GM23248 (cell line): ENCODE measurements around the gene PERP. TPM values are rescaled to one million over a fixed set of nuclear protein-coding genes. Genes with fewer than 3 reads are reported as not detected.

ENCODE experiments used
- DNase-seq: peaks from one replicate; pipeline ENCODE4 v3.0.0-alpha.2; 2015
- H2AFZ ChIP-seq: fragments of 200-600 bp; sonication (generic); 2 replicates; pipeline ENCODE4 v1.6.1; 2016; ENCODE audit warnings: antibody characterized with exemption
- H3F3A ChIP-seq: fragments of 200-600 bp; sonication (generic); 2 replicates; pipeline ENCODE4 v1.6.1; 2016; ENCODE audit warnings: mild to moderate bottlenecking, antibody characterized with exemption, mixed run types; ENCODE audit not compliant: insufficient read depth
- H3K27ac ChIP-seq: fragments of 200-600 bp; sonication (generic); 2 replicates; pipeline ENCODE4 v1.5.1; 2016; ENCODE audit warnings: mild to moderate bottlenecking
- H3K27me3 ChIP-seq: fragments of 200-600 bp; sonication (generic); replicated peaks from 2 replicates; pipeline ENCODE4 v1.6.1; 2016; ENCODE audit warnings: mild to moderate bottlenecking; ENCODE audit not compliant: insufficient read depth
- H3K36me3 ChIP-seq: fragments of 200-600 bp; sonication (generic); 2 replicates; pipeline ENCODE4 v1.6.1; 2016; ENCODE audit warnings: low read depth, mild to moderate bottlenecking
- H3K4me1 ChIP-seq: fragments of 200-600 bp; sonication (generic); 2 replicates; pipeline ENCODE4 v1.6.1; 2016; ENCODE audit warnings: mild to moderate bottlenecking; ENCODE audit not compliant: insufficient read depth
- H3K4me2 ChIP-seq: fragments of 200-600 bp; sonication (generic); one replicate; pipeline ENCODE4 v1.6.1; 2016; ENCODE audit warnings: mild to moderate bottlenecking; ENCODE audit not compliant: unreplicated experiment
- H3K4me3 ChIP-seq: fragments of 200-600 bp; sonication (generic); 2 replicates; pipeline ENCODE4 v1.5.1; 2016; ENCODE audit warnings: mild to moderate bottlenecking
- H3K79me2 ChIP-seq: fragments of 200-600 bp; sonication (generic); 2 replicates; pipeline ENCODE4 v1.6.1; 2016; ENCODE audit warnings: mild to moderate bottlenecking; ENCODE audit not compliant: insufficient read depth
- H3K9ac ChIP-seq: fragments of 200-600 bp; sonication (generic); 2 replicates; pipeline ENCODE4 v1.6.1; 2016; ENCODE audit warnings: mild to moderate bottlenecking
- H3K9me2 ChIP-seq: fragments of 200-600 bp; sonication (generic); 2 replicates; pipeline ENCODE4 v1.6.1; 2016; ENCODE audit warnings: mixed run types, mild to moderate bottlenecking, moderate library complexity; ENCODE audit not compliant: insufficient read depth
- H3K9me3 ChIP-seq: fragments of 200-600 bp; sonication (generic); one replicate; pipeline ENCODE4 v1.6.1; 2017; ENCODE audit warnings: low read depth
- H4K20me1 ChIP-seq: fragments of 200-600 bp; sonication (generic); 2 replicates; pipeline ENCODE4 v1.6.0; 2016; ENCODE audit not compliant: insufficient read depth
- EZH2 ChIP-seq: fragments of 200-600 bp; sonication (generic); IDR thresholded peaks from 2 replicates; pipeline ENCODE4 v1.6.1; 2018; ENCODE audit warnings: antibody characterized with exemption, mild to moderate bottlenecking; ENCODE audit not compliant: insufficient read depth, poor library complexity, severe bottlenecking
- EZH2phosphoT487 ChIP-seq: fragments of 200-600 bp; sonication (generic); IDR thresholded peaks from 2 replicates; pipeline ENCODE4 v1.6.1; 2018; ENCODE audit warnings: antibody characterized with exemption, moderate library complexity, mild to moderate bottlenecking, low read depth; ENCODE audit not compliant: insufficient read depth
- WGBS, 2 experiments: methylation state at CpG; one replicate each; pipeline ENCODE4 v1.1.6; 2015 to 2017; ENCODE audit warnings: low lambda C conversion rate in 2 of 2, low coverage in 1 of 2; ENCODE audit errors: missing lambda C conversion rate in 2 of 2; 5-methylcytosine and 5-hydroxymethylcytosine counted together
- in situ Hi-C: fragments of 300-500 bp; cut with MboI; formaldehyde crosslinking; loops from 2 replicates; pipeline ENCODE4 v1.15.0; 2020
- polyA plus RNA-seq: library from polyadenylated mRNA; unstranded; fragments of >200 nt; fragmentation: Nextera tagmentation; extraction: Ambion mirVana; gene quantifications from 2 replicates; pipeline ENCODE4 v1.2.1, GENCODE V29; 2016
- total RNA-seq: library from RNA; depleted of rRNA; stranded (reverse); fragments of >200 nt; shearing (Covaris generic); gene quantifications from 2 replicates; pipeline ENCODE4 v1.2.3, GENCODE V29; 2014

PERP gene
- total and polyA plus RNA-seq, 2 experiments from 2014 or later: 28.5 to 45.7 TPM

DNA sequence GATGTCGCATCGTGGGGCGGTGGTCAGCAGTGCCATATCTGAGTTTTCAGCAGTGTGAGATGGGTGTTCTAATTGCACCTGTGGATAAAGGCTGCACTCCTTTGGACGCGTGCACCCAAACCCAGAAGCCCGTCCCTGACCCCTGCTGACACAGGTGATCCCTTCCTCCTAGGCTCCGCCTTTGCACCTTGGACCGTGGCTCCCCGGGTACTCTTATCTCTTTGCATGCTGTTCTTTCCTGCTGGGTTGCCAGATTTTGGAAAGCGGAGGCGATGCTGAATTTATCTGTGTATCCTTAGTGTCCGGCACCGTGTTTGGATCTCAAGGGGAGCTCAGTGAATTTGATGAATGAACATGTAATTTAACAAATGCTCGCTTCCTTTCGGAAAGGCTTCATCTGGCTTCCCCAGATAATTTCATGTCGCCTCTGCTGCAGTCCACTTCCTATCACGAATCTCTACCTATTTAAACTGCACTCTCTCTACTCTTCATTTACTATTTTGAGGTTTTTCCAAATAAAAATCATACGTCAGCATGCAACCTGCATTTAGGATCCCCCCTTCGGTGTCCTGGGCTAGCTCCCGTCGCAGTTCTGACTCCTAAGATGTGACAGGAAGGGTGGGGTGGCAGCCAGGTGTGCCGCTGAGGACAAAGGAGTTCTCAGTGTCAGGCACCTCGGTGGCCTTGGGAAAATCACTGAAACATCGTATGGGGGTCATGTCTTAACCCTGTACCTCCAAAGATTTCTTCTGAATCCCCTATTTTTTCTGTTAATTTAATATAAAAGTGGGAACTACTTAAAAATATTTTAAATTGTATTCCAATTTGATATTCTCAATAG lies 753 bp upstream of the PERP start:
- H3K4me3 ChIP-seq: peak overlapping the region; percentile 89
- WGBS, 2 experiments: 8% methylated on average over 24 of the region's 24 CpGs
- no peaks in the 10 kb centered on the region for H3K9me3 ChIP-seq
- H3F3A ChIP-seq: peaks cover 16% of the 10 kb centered on the region
- no peak overlapping the region for H3K27ac ChIP-seq
- peak overlapping the region; percentile 90 for H2AFZ ChIP-seq
- H4K20me1 ChIP-seq: no peaks in the 10 kb centered on the region
- H3K27me3 ChIP-seq: 0 out of 2 replicates have a peak, but pooled peaks cover 4% of the 10 kb centered on the region
- no peaks in the 10 kb centered on the region for H3K36me3 ChIP-seq
- H3K4me1 ChIP-seq: peaks cover 15% of the 10 kb centered on the region
- peak overlapping the region; percentile 82 for H3K4me2 ChIP-seq
- DNase-seq: no peak
- TF ChIP-seq EZH2phosphoT487: no peak
- no peak for TF ChIP-seq EZH2
- in situ Hi-C loops: loop anchor here (25.0 kb wide), 2 partner anchors 396 to 404 kb away; no protein-coding TSS in a partner anchor
- H3K9me2 ChIP-seq: no peaks in the 10 kb centered on the region
- H3K79me2 ChIP-seq: peaks cover 13% of the 10 kb centered on the region
- H3K9ac ChIP-seq: peak overlapping the region; percentile 90

DNA sequence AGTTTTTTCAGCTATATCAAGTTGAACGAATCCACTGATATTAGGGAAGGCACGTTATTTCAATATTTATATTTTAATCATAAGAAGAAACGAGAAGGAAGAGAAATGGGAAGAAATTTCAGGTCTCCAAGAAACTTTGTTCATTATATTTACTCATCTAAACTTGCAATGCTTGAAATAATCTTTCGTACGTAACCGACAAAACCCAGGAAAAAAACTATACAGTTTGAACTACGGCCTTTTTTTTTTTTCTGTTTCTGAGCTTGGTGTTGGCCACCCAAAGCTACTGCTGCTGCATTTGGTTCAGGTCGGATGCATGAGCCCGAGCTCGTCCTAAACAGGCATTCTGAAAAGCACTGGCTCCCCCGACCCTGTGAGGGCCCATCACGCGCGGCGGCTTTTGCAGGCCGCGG lies 548 bp downstream of the PERP start:
- in situ Hi-C loops: loop anchor here (25.0 kb wide), 2 partner anchors 394 to 406 kb away; no protein-coding TSS in a partner anchor
- Histone ChIP-seq H4K20me1 (no peaks in the 10 kb centered on the region), H3K4me1 (peaks cover 15% of the 10 kb centered on the region), H3K9me2 (no peaks in the 10 kb centered on the region), H3K27ac (no peak overlapping the region), H3K9me3 (no peaks in the 10 kb centered on the region), H3K79me2 (peaks cover 13% of the 10 kb centered on the region), H3K9ac (peak overlapping the region; percentile 90), H3K36me3 (no peaks in the 10 kb centered on the region), H3K4me2 (peak overlapping the region; percentile 82), H3K4me3 (peak overlapping the region; percentile 89), H3K27me3 (0 out of 2 replicates have a peak, but pooled peaks cover 4% of the 10 kb centered on the region), H2AFZ (peak overlapping the region; percentile 90), H3F3A (peaks cover 16% of the 10 kb centered on the region)
- TF ChIP-seq EZH2phosphoT487 (no peak), EZH2 (no peak)
- DNase-seq: no peak
- 1 to 2% methylated on average over 17 of the region's 17 CpGs for WGBS, 2 experiments

DNA sequence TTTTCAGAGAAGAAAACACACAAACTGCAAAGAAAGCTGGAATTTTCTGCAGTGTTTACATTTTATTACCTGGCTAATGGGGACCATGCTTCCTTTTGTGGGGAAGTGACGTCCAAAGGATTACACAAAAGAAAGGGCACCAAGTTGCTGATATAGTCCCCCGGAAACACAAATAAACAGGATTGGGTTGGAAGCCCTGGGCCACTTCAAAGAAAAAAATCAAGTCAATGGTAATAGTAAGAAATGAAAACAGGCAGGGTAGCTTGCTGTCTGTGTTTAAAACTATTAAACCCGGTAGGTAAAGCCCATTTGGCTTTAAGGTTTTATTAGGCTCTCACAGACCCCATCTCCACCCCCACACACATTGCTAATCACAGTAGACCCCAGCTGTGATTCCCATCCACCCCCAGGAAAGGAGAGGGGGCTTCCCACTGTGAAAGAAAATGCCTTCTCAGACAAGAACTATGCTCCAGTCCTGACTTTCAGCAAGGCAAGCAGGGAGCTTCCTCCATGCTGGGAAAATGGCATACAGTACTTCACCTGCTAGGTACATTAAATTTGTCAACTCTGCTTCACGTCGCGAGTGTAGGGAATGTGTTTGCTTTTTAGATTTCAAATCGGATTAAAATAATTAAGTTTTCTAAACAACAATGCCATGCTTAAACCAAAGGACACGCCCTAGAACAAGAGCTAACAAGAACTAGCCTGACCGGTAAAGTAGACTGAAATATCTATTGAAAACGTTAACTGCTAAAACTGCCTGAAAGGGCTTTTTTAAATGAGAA lies 1.1 kb downstream of the PERP start:
- H4K20me1 ChIP-seq: no peaks in the 10 kb centered on the region
- H3F3A ChIP-seq: peaks cover 16% of the 10 kb centered on the region
- no peaks in the 10 kb centered on the region for H3K36me3 ChIP-seq
- peaks cover 15% of the 10 kb centered on the region for H3K4me1 ChIP-seq
- H3K27ac ChIP-seq: no peak overlapping the region
- peak overlapping the region; percentile 90 for H2AFZ ChIP-seq
- H3K27me3 ChIP-seq: 0 out of 2 replicates have a peak, but pooled peaks cover 4% of the 10 kb centered on the region
- 26% methylated on average over 10 of the region's 10 CpGs for WGBS, 2 experiments
- no peaks in the 10 kb centered on the region for H3K9me2 ChIP-seq
- H3K9me3 ChIP-seq: no peaks in the 10 kb centered on the region
- peak overlapping the region; percentile 89 for H3K4me3 ChIP-seq
- in situ Hi-C loops: loop anchor here (25.0 kb wide), 2 partner anchors 394 to 406 kb away; no protein-coding TSS in a partner anchor
- H3K4me2 ChIP-seq: peak overlapping the region; percentile 82
- peak overlapping the region; percentile 90 for H3K9ac ChIP-seq
- peaks cover 13% of the 10 kb centered on the region for H3K79me2 ChIP-seq
- DNase-seq: peak; percentile 28
- TF ChIP-seq EZH2: no peak
- TF ChIP-seq EZH2phosphoT487: no peak

DNA sequence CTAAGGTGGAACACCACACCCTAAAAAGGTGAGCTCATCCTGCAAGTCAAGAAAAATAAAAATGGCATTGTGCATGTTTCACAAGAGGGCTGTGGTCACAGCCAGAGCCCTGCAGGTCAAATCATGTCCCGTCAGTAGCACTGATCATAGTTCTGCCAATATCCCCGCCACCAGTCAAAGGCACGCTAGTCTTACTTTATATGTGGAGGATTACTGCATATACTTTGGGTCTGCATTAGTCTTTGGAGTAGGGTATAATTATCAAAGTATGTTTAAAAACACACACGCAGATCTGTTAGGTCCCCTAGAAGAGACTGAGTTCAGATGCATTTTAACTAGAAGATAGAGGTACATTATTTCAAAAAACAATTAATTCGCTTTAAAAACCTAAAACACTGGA lies 1.8 kb downstream of the PERP start:
- TF ChIP-seq EZH2phosphoT487 (no peak), EZH2 (no peak)
- H3K4me1 ChIP-seq: peaks cover 15% of the 10 kb centered on the region
- peak overlapping the region; percentile 89 for H3K4me3 ChIP-seq
- DNase-seq: no peak
- H3K36me3 ChIP-seq: no peaks in the 10 kb centered on the region
- H3K9ac ChIP-seq: no peak overlapping the region
- 0 out of 2 replicates have a peak, but pooled peaks cover 4% of the 10 kb centered on the region for H3K27me3 ChIP-seq
- H3K79me2 ChIP-seq: peaks cover 13% of the 10 kb centered on the region
- no peaks in the 10 kb centered on the region for H3K9me2 ChIP-seq
- H3K9me3 ChIP-seq: no peaks in the 10 kb centered on the region
- no peak overlapping the region for H3K4me2 ChIP-seq
- peaks cover 16% of the 10 kb centered on the region for H3F3A ChIP-seq
- H2AFZ ChIP-seq: no peak overlapping the region; the same call in 1 of the 2 replicates
- WGBS, 2 experiments: 95 to 97% methylated on average over 5 of the region's 5 CpGs
- no peaks in the 10 kb centered on the region for H4K20me1 ChIP-seq
- no peak overlapping the region for H3K27ac ChIP-seq
- in situ Hi-C loops: loop anchor here (25.0 kb wide), 2 partner anchors 393 to 407 kb away; no protein-coding TSS in a partner anchor
